NT2/D1 (cell line): ENCODE results near the gene PLPPR2.

Experiments used
- YY1 ChIP-seq: IDR thresholded peaks from 2 replicates; pipeline ENCODE4 v1.6.1; 2011; ENCODE audit not compliant: insufficient read length, insufficient read depth
- ZNF274 ChIP-seq: IDR thresholded peaks from 2 replicates; pipeline ENCODE4 v1.6.1; 2011; ENCODE audit warnings: mild to moderate bottlenecking, low read depth, low read length

DNA sequence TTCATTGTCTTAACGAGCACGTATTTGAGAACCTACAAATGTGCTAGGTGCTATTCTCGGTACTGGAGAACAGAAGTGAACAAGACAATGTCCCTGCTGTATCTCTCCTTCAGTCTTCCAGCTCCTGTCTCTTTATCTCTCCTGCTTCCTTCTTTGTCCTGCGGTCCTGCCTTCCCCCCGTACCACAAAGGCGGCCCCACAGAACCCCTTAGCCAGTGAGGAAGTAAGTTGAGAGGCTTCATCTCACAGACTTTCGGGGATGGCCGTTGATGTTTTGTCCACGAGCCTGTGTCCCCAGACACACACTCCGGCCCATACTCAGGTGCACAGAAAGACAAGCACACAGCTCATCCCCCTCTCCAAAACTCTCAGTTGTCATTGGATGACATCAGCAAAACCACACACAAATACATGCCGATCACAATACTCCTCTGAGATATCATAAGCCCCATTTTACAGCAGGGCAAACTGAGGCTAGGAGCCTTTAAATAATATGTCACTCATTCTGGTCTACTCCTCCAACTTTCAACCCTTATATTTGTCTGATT lies 18.7 kb downstream of the PLPPR2 start:
- no peak for TF ChIP-seq ZNF274
- TF ChIP-seq YY1, result no peak
